ENCODE results near the gene TACR1.
"Not testable (repeated sequence)": the region's sequence is repeated elsewhere in the genome, so short reads cannot be mapped to it uniquely, and the experiment has no call there.

Gene TACR1, protein sequence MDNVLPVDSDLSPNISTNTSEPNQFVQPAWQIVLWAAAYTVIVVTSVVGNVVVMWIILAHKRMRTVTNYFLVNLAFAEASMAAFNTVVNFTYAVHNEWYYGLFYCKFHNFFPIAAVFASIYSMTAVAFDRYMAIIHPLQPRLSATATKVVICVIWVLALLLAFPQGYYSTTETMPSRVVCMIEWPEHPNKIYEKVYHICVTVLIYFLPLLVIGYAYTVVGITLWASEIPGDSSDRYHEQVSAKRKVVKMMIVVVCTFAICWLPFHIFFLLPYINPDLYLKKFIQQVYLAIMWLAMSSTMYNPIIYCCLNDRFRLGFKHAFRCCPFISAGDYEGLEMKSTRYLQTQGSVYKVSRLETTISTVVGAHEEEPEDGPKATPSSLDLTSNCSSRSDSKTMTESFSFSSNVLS

DNA sequence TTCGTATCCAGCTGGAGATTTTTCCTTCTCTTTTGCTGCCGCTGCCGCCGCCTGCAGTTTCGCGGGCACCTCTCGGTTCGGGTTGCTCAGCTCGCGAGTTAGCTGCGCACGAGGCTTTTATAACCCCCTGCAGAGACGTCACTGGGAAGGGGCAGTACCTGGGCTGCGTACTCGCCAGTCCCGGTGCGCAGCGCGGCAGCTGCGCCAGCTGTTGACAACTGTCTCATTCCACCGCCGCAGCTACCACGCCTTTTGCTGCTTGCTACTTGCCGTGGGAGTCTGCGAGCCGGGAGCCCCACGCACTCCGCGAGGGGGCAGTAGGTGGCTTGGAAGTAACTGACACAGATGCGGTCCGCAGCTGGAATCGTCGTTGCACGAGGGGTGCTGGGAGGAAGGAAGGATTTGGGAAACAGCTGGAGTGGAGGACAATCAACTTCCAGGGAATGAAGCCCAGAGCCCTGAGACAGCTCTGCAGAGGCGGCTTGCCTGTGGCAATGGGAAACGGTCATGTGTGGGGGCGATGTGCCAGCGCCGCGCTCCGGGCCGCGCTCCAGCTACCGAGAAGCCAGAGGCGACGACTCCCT is at the start of gene TACR1:
TACR1 (minus strand) TSS at position 93 of the 584 bp plus-strand sequence. CDS start 586 bp downstream, outside the sequence.
- peak within 1 kb of the TSS; percentile 60 to 73 (median 67) for H3K4me3 ChIP-seq (ENCODE audit: low read depth in 1 of 5, low read length in 5 of 5)
- peaks cover 2 to 23% (median 21%) of the 10 kb centered on the region in 5 donors for H3K4me1 ChIP-seq (ENCODE audit: control insufficient read depth in 5 of 5, insufficient read depth in 5 of 5, low read length in 5 of 5)
- peak within 1 kb of the TSS in 3 of 5 donors; percentile 11 to 35 (median 32) for H3K9ac ChIP-seq (ENCODE audit: low read length in 5 of 5)
- no peaks in the 10 kb centered on the region for H3K36me3 ChIP-seq (ENCODE audit: control insufficient read depth in 5 of 5, insufficient read depth in 5 of 5, low read length in 5 of 5)
- no peak within 1 kb of the TSS for H3K27ac ChIP-seq (ENCODE audit: low read depth, low read length)
- peaks cover 0 to 4% (median 0%) of the 10 kb centered on the region in 5 donors for H3K9me3 ChIP-seq (ENCODE audit: control insufficient read depth in 5 of 5, low read length in 5 of 5)
- H3K27me3 ChIP-seq (ENCODE audit: control insufficient read depth in 5 of 5, insufficient read depth in 4 of 5, low read length in 5 of 5) = peaks cover 19 to 42% (median 25%) of the 10 kb centered on the region in 5 donors

DNA sequence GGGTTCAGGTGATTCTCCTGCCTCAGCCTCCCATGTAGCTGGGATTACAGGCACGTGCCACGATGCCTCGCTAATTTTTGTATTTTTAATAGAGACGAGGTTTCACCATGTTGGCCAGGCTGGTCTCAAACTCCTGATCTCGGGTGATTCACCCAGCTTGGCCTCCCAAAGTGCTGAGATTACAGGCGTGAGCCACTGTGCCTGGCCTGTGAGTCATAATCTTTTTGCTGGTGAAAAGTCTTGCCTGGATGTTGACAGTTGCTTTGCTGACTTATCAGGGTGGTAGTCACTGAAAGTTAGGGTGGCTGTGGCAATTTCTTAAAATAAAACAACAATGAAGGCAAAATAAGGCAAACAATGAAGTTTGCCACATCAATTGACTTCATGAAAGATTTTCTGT is 49.3 kb upstream of the TACR1 start:
- H3K36me3 ChIP-seq (ENCODE audit: control insufficient read depth in 5 of 5, insufficient read depth in 5 of 5, low read length in 5 of 5); H3K27ac ChIP-seq (ENCODE audit: low read depth, low read length); H3K4me1 ChIP-seq (ENCODE audit: control insufficient read depth in 5 of 5, insufficient read depth in 5 of 5, low read length in 5 of 5); H3K9ac ChIP-seq (ENCODE audit: low read length in 5 of 5); H3K27me3 ChIP-seq (ENCODE audit: control insufficient read depth in 5 of 5, insufficient read depth in 4 of 5, low read length in 5 of 5); H3K4me3 ChIP-seq (ENCODE audit: low read depth in 1 of 5, low read length in 5 of 5): not testable (repeated sequence)
- H3K9me3 ChIP-seq (ENCODE audit: control insufficient read depth in 5 of 5, low read length in 5 of 5) = peaks cover 0 to 15% (median 4%) of the 10 kb centered on the region in 5 donors

DNA sequence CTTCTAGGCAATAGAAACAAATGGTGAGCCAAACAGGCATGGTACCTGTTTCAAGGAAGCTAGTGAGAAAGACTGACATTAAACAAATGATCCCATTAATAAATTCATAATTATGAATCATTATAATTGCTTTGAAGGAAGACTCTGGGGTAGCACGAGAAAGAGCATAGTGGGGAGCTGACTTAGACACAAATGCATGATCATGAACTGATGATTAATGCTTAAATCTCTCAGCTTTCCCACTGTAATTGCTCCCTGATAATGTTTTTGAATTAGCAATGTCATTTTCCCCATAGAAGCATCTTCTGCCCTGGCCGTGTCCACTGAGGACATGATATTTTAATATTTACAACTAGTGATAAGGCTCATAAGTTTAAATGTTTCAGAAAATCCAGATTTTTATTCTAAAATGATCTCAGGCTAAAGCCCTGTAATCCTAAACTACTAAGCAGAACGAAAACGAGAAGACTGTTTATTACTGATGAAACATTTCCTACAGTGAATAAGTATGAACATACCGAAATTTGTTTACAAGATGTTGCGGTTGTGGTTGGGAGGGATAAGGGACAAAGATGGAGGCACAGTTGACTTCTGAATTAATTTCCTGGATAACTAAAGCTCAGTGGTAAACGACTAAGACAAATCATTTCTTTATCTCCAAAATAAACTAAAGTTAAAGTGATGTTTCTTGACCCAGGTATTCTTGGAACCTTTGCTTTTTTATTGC is 47.3 kb upstream of the TACR1 start:
- H3K4me3 ChIP-seq (ENCODE audit: low read depth in 1 of 5, low read length in 5 of 5) = no peak overlapping the region
- H3K4me1 ChIP-seq (ENCODE audit: control insufficient read depth in 5 of 5, insufficient read depth in 5 of 5, low read length in 5 of 5) = no peaks in the 10 kb centered on the region
- no peak overlapping the region for H3K9ac ChIP-seq (ENCODE audit: low read length in 5 of 5)
- H3K27ac ChIP-seq (ENCODE audit: low read depth, low read length) = no peak overlapping the region
- no peaks in the 10 kb centered on the region for H3K27me3 ChIP-seq (ENCODE audit: control insufficient read depth in 5 of 5, insufficient read depth in 4 of 5, low read length in 5 of 5)
- peaks cover 8 to 19% (median 11%) of the 10 kb centered on the region in 5 donors for H3K9me3 ChIP-seq (ENCODE audit: control insufficient read depth in 5 of 5, low read length in 5 of 5)
- no peaks in the 10 kb centered on the region for H3K36me3 ChIP-seq (ENCODE audit: control insufficient read depth in 5 of 5, insufficient read depth in 5 of 5, low read length in 5 of 5)

DNA sequence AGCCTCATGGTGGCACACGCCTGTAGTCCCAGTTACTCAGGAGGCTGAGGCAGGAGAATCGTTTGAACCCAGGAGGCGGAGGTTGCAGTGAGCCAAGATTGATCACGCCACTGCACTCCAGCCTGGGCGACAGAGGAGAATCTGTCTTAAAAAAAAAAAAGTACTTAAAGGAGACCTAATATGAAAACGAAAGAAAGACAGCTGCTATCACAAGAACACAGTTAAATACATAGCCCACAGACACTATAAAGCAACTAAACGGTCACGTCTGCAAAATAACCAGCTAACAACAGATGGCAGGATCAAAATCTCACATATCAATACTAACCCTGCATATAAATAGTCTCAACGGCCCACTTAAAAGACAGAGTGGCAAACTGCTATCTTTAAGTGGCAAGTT is 43.9 kb upstream of the TACR1 start:
- H3K36me3 ChIP-seq (ENCODE audit: control insufficient read depth in 5 of 5, insufficient read depth in 5 of 5, low read length in 5 of 5) = no peaks in the 10 kb centered on the region
- H3K9ac ChIP-seq (ENCODE audit: low read length in 5 of 5) = no peak overlapping the region
- no peak overlapping the region for H3K4me3 ChIP-seq (ENCODE audit: low read depth in 1 of 5, low read length in 5 of 5)
- no peak overlapping the region for H3K27ac ChIP-seq (ENCODE audit: low read depth, low read length)
- no peaks in the 10 kb centered on the region for H3K27me3 ChIP-seq (ENCODE audit: control insufficient read depth in 5 of 5, insufficient read depth in 4 of 5, low read length in 5 of 5)
- peaks cover 4 to 19% (median 10%) of the 10 kb centered on the region in 5 donors for H3K9me3 ChIP-seq (ENCODE audit: control insufficient read depth in 5 of 5, low read length in 5 of 5)
- peaks cover 0 to 2% (median 0%) of the 10 kb centered on the region in 5 donors for H3K4me1 ChIP-seq (ENCODE audit: control insufficient read depth in 5 of 5, insufficient read depth in 5 of 5, low read length in 5 of 5)

DNA sequence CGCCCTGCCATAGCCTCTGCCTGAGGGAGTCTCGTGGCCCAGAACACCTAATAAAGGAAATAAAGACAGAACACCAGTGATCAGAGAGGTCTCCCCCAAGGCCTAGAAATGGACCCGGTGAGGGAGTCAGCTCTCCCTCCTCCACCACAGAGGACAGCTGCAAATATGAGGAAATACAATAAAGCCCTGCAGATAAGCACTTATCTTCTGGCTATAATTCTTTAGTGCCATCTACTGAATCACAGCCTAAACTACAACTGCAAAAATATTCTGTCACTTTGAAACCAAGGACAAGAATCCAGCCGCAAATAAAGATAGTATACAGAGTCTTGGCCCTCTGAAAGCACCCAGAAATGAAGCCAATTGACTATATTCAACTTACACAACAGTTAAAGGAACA is 42.4 kb upstream of the TACR1 start:
- no peak overlapping the region for H3K4me3 ChIP-seq (ENCODE audit: low read depth in 1 of 5, low read length in 5 of 5)
- H3K9me3 ChIP-seq (ENCODE audit: control insufficient read depth in 5 of 5, low read length in 5 of 5) = peaks cover 4 to 19% (median 10%) of the 10 kb centered on the region in 5 donors
- H3K27me3 ChIP-seq (ENCODE audit: control insufficient read depth in 5 of 5, insufficient read depth in 4 of 5, low read length in 5 of 5) = peaks cover 0 to 3% (median 0%) of the 10 kb centered on the region in 5 donors
- no peaks in the 10 kb centered on the region for H3K36me3 ChIP-seq (ENCODE audit: control insufficient read depth in 5 of 5, insufficient read depth in 5 of 5, low read length in 5 of 5)
- H3K4me1 ChIP-seq (ENCODE audit: control insufficient read depth in 5 of 5, insufficient read depth in 5 of 5, low read length in 5 of 5) = peaks cover 0 to 2% (median 0%) of the 10 kb centered on the region in 5 donors
- no peak overlapping the region for H3K9ac ChIP-seq (ENCODE audit: low read length in 5 of 5)
- no peak overlapping the region for H3K27ac ChIP-seq (ENCODE audit: low read depth, low read length)

DNA sequence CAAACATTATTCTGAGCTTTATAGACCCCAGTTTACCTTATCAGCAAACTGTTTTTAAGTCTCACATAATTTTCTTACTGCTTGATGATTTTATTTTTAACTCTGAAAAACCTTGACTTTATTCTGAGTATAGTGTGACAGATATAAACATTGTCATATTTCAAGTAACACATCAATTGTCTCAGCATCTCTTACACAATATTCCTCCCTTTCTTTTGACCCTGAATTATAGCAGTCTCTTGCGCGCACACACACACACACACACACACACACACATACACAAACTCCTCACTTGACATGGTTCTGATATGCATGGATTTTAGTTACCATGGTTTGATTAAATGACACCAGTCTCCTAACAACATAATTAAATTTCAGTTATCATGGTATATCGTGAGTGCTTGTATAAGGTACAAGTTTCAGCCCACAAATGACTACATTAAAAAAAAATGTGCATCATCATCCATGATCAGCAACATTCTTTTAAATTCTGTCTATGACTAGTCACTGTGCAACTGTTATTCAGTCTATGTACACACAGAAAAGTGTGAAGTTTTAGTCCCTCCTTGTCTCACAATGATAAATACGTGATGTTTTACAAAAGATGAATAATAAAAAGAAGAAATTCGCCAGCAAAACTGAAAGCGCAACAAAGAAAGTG is 39.5 kb upstream of the TACR1 start:
- Histone ChIP-seq H3K4me1 (ENCODE audit: control insufficient read depth in 5 of 5, insufficient read depth in 5 of 5, low read length in 5 of 5) (peaks cover 0 to 2% (median 0%) of the 10 kb centered on the region in 5 donors), H3K27ac (ENCODE audit: low read depth, low read length) (no peak overlapping the region), H3K9ac (ENCODE audit: low read length in 5 of 5) (no peak overlapping the region), H3K4me3 (ENCODE audit: low read depth in 1 of 5, low read length in 5 of 5) (no peak overlapping the region), H3K36me3 (ENCODE audit: control insufficient read depth in 5 of 5, insufficient read depth in 5 of 5, low read length in 5 of 5) (no peaks in the 10 kb centered on the region), H3K9me3 (ENCODE audit: control insufficient read depth in 5 of 5, low read length in 5 of 5) (peaks cover 4 to 19% (median 10%) of the 10 kb centered on the region in 5 donors), H3K27me3 (ENCODE audit: control insufficient read depth in 5 of 5, insufficient read depth in 4 of 5, low read length in 5 of 5) (peaks cover 0 to 3% (median 0%) of the 10 kb centered on the region in 5 donors)

DNA sequence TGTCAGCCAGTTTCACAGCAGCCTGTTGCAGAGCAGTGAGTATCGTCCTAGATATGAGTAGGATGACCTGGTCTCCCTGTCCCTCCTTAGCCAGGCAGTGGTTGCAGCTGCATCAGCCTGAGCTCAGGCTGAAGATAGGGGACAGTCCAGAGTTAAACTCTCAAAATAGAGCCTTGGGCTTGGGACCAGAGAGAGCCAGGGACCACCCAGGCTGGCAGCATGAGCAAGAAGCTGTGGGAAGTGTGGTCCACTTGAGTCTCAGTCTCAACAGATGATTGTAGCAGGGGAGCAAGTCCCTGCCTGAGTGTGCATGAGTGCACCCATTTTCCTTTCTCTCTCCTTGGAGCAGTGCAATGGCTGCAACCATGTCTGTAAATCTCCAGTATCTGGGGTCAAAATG is 38.0 kb upstream of the TACR1 start:
- Histone ChIP-seq H3K27me3 (ENCODE audit: control insufficient read depth in 5 of 5, insufficient read depth in 4 of 5, low read length in 5 of 5) (peaks cover 0 to 3% (median 0%) of the 10 kb centered on the region in 5 donors), H3K9ac (ENCODE audit: low read length in 5 of 5) (no peak overlapping the region), H3K9me3 (ENCODE audit: control insufficient read depth in 5 of 5, low read length in 5 of 5) (peaks cover 4 to 11% (median 10%) of the 10 kb centered on the region in 5 donors), H3K27ac (ENCODE audit: low read depth, low read length) (no peak overlapping the region), H3K4me3 (ENCODE audit: low read depth in 1 of 5, low read length in 5 of 5) (no peak overlapping the region), H3K36me3 (ENCODE audit: control insufficient read depth in 5 of 5, insufficient read depth in 5 of 5, low read length in 5 of 5) (no peaks in the 10 kb centered on the region), H3K4me1 (ENCODE audit: control insufficient read depth in 5 of 5, insufficient read depth in 5 of 5, low read length in 5 of 5) (peaks cover 0 to 2% (median 0%) of the 10 kb centered on the region in 5 donors)

DNA sequence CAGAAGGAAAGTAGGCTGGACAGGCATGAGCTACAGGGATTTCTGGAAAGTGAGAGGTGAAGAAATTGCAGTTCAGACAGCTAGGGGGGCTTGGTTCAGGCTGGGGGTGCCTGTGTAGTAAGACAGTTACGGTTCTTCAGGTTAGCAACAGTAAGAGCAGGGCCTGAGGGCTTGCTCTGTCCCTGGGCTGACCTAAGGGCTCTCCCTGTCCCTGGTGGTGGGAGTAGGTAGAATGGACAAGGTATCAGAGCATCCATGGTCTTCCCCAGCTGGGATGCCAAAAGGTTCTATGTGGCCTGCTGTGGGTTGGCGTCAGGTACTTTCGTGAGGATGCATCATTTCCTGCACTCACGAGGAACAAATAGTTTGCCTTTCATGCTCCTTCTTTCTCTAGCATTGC is 34.6 kb upstream of the TACR1 start:
- no peak overlapping the region for H3K9ac ChIP-seq (ENCODE audit: low read length in 5 of 5)
- no peaks in the 10 kb centered on the region for H3K9me3 ChIP-seq (ENCODE audit: control insufficient read depth in 5 of 5, low read length in 5 of 5)
- peaks cover 0 to 3% (median 0%) of the 10 kb centered on the region in 5 donors for H3K27me3 ChIP-seq (ENCODE audit: control insufficient read depth in 5 of 5, insufficient read depth in 4 of 5, low read length in 5 of 5)
- H3K36me3 ChIP-seq (ENCODE audit: control insufficient read depth in 5 of 5, insufficient read depth in 5 of 5, low read length in 5 of 5) = no peaks in the 10 kb centered on the region
- no peak overlapping the region for H3K4me3 ChIP-seq (ENCODE audit: low read depth in 1 of 5, low read length in 5 of 5)
- H3K4me1 ChIP-seq (ENCODE audit: control insufficient read depth in 5 of 5, insufficient read depth in 5 of 5, low read length in 5 of 5) = no peaks in the 10 kb centered on the region
- no peak overlapping the region for H3K27ac ChIP-seq (ENCODE audit: low read depth, low read length)

DNA sequence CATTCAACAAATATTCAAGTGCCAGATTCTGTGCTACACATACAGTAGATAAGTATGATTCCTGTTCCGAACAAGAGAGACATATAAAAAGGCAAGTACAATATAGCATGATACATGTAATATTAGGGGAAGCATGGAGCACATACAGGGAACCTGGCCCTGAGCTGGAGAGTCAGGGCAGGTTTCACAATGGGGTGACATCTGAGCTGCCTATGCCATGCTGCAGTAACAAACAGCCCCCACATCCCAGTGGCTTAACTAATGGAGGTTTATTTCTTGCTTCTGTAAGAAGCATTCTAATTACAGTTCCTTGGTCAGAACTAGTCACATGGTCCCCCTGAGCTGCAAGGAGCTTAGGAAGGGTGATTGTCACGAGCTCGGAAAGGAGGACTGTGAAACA is 27.3 kb upstream of the TACR1 start:
- Histone ChIP-seq H3K9ac (ENCODE audit: low read length in 5 of 5) (no peak overlapping the region), H3K27ac (ENCODE audit: low read depth, low read length) (no peak overlapping the region), H3K4me1 (ENCODE audit: control insufficient read depth in 5 of 5, insufficient read depth in 5 of 5, low read length in 5 of 5) (no peaks in the 10 kb centered on the region), H3K27me3 (ENCODE audit: control insufficient read depth in 5 of 5, insufficient read depth in 4 of 5, low read length in 5 of 5) (no peaks in the 10 kb centered on the region), H3K36me3 (ENCODE audit: control insufficient read depth in 5 of 5, insufficient read depth in 5 of 5, low read length in 5 of 5) (no peaks in the 10 kb centered on the region), H3K9me3 (ENCODE audit: control insufficient read depth in 5 of 5, low read length in 5 of 5) (no peaks in the 10 kb centered on the region), H3K4me3 (ENCODE audit: low read depth in 1 of 5, low read length in 5 of 5) (no peak overlapping the region)
